DND-41 (cell line): ENCODE results near the gene ANKS1B.

Experiments used
- ATAC-seq: fragments of 200-7000 bp; cut with Tn5 transposase; 3 replicates; pipeline ENCODE4 v1.9.1; 2021; ENCODE audit warnings: low read depth; ENCODE audit not compliant: insufficient read depth
- DNase-seq: peaks from one replicate; pipeline ENCODE4 v3.0.0-alpha.2; 2020
- H2AFZ ChIP-seq: 2 replicates; pipeline ENCODE4 v1.6.0; 2012; ENCODE audit warnings: low read depth, low read length
- H3K27ac ChIP-seq: 2 replicates; pipeline ENCODE4 v1.5.1; 2012; ENCODE audit warnings: low read length, inconsistent platforms
- H3K27me3 ChIP-seq: fragments of 200-600 bp; sonication (generic); 2 replicates; pipeline ENCODE4 v1.6.0; 2012; ENCODE audit warnings: low read length, mild to moderate bottlenecking, inconsistent platforms; ENCODE audit not compliant: insufficient read depth, poor library complexity
- H3K36me3 ChIP-seq: 2 replicates; pipeline ENCODE4 v1.5.1; 2012; ENCODE audit warnings: low read length, inconsistent platforms; ENCODE audit not compliant: insufficient read depth
- H3K4me1 ChIP-seq: 2 replicates; pipeline ENCODE4 v1.5.1; 2012; ENCODE audit warnings: mild to moderate bottlenecking, low read length; ENCODE audit not compliant: insufficient read depth
- H3K4me2 ChIP-seq: 2 replicates; pipeline ENCODE4 v1.6.0; 2012; ENCODE audit warnings: mild to moderate bottlenecking, moderate library complexity, low read length, inconsistent platforms; ENCODE audit not compliant: insufficient read depth
- H3K4me3 ChIP-seq, 2 experiments: fragments of 200-600 bp in 1 of 2; shearing (Covaris generic) in 1 of 2; 2 replicates each; pipeline ENCODE4 v1.5.1; 2012 to 2016; ENCODE audit warnings: inconsistent platforms in 2 of 2, low read length in 2 of 2, mild to moderate bottlenecking in 2 of 2, low read depth in 1 of 2, moderate library complexity in 1 of 2
- H3K79me2 ChIP-seq: 2 replicates; pipeline ENCODE4 v1.6.0; 2012; ENCODE audit warnings: low read length, inconsistent platforms; ENCODE audit not compliant: insufficient read depth
- H3K9ac ChIP-seq: 2 replicates; pipeline ENCODE4 v1.6.0; 2012; ENCODE audit warnings: low read depth, mild to moderate bottlenecking, inconsistent platforms, low read length, moderate library complexity
- H3K9me3 ChIP-seq: 2 replicates; pipeline ENCODE4 v1.5.1; 2012; ENCODE audit warnings: low read length, moderate library complexity, mild to moderate bottlenecking, inconsistent platforms; ENCODE audit not compliant: insufficient read depth, severe bottlenecking
- H4K20me1 ChIP-seq: 2 replicates; pipeline ENCODE4 v1.6.0; 2012; ENCODE audit warnings: low read length; ENCODE audit not compliant: insufficient read depth
- CTCF ChIP-seq: IDR thresholded peaks from 2 replicates; pipeline ENCODE4 v1.5.1; 2012; ENCODE audit warnings: borderline replicate concordance, low read length, moderate library complexity, mild to moderate bottlenecking; ENCODE audit not compliant: poor library complexity, severe bottlenecking; ENCODE audit errors: extremely low read depth
- EZH2 ChIP-seq: IDR thresholded peaks from 3 replicates; pipeline ENCODE4 v1.6.1; 2012; ENCODE audit warnings: borderline replicate concordance, low read depth, mild to moderate bottlenecking, moderate library complexity, low read length, inconsistent platforms; ENCODE audit not compliant: severe bottlenecking

The ANKS1B gene

GRCh38 chr12:99984271-99985128 is at the start of gene ANKS1B:
TSS of gene ANKS1B (minus strand) at chr12:99984936. CDS start at chr12:99984237, 699 bp downstream.
- Histone ChIP-seq H3K27me3 (no peaks in the 10 kb centered on the region), H3K9ac (no peak within 1 kb of the TSS), H3K4me1 (no peaks in the 10 kb centered on the region), H3K36me3 (no peaks in the 10 kb centered on the region), H3K79me2 (no peaks in the 10 kb centered on the region), H4K20me1 (no peaks in the 10 kb centered on the region), H2AFZ (no peak within 1 kb of the TSS), H3K27ac (no peak within 1 kb of the TSS), H3K4me3 (no peak within 1 kb of the TSS), H3K9me3 (no peaks in the 10 kb centered on the region), H3K4me2 (no peak within 1 kb of the TSS)
- no peak for DNase-seq
- TF ChIP-seq CTCF (no peak), EZH2 (no peak)
- ATAC-seq = no peak

GRCh38 chr12:100031836-100032235 is 47.1 kb upstream of the ANKS1B start:
- H3K27ac ChIP-seq = no peak overlapping the region
- DNase-seq = no peak
- no peaks in the 10 kb centered on the region for H3K4me1 ChIP-seq

GRCh38 chr12:100027671-100028070 is 42.9 kb upstream of the ANKS1B start:
- no peaks in the 10 kb centered on the region for H4K20me1 ChIP-seq
- H3K4me1 ChIP-seq = no peaks in the 10 kb centered on the region
- no peaks in the 10 kb centered on the region for H3K9me3 ChIP-seq
- no peak overlapping the region for H3K27ac ChIP-seq
- H3K4me2 ChIP-seq = no peak overlapping the region
- DNase-seq = no peak
- H3K27me3 ChIP-seq = no peaks in the 10 kb centered on the region
- H2AFZ ChIP-seq = no peak overlapping the region
- no peaks in the 10 kb centered on the region for H3K36me3 ChIP-seq
- H3K9ac ChIP-seq = no peak overlapping the region
- ATAC-seq = no peak
- H3K4me3 ChIP-seq = no peak overlapping the region
- TF ChIP-seq EZH2 (no peak), CTCF (no peak)
- H3K79me2 ChIP-seq = no peaks in the 10 kb centered on the region

More at GRCh38 chr12:100031836-100032235, 47.1 kb upstream of the ANKS1B start:
- Histone ChIP-seq H3K4me3 (no peak overlapping the region), H2AFZ (no peak overlapping the region), H3K9ac (no peak overlapping the region), H3K79me2 (no peaks in the 10 kb centered on the region), H3K4me2 (no peak overlapping the region), H3K9me3 (no peaks in the 10 kb centered on the region), H3K36me3 (no peaks in the 10 kb centered on the region), H4K20me1 (no peaks in the 10 kb centered on the region), H3K27me3 (no peaks in the 10 kb centered on the region)
- TF ChIP-seq CTCF (no peak), EZH2 (no peak)
- ATAC-seq = no peak
